Stimulated activated CD4-positive, alpha-beta T cell treated with anti-CD3 and anti-CD28 coated beads, TNF-alpha, amount 100 ng/mL, for 1 hour (primary cell): ENCODE measurements around the gene DUSP5.
"Not testable (repeated sequence)": the region's sequence is repeated elsewhere in the genome, so short reads cannot be mapped to it uniquely, and the experiment has no call there.

ENCODE experiments used
- DNase-seq, 3 donors: peaks; one replicate each; pipeline ENCODE4 v3.0.0-alpha.2; 2020; ENCODE audit warnings: low read depth in 3 of 3, low spot score in 1 of 3

DUSP5 gene

GRCh38 chr10:110512461-110513187, 14.9 kb downstream of the DUSP5 start:
- DNase-seq = no peak

GRCh38 chr10:110513949-110514348, 16.2 kb downstream of the DUSP5 start:
- no peak for DNase-seq

GRCh38 chr10:110514848-110515247, 17.1 kb downstream of the DUSP5 start:
- no peak for DNase-seq

GRCh38 chr10:110516815-110517492, 19.2 kb downstream of the DUSP5 start:
- no peak for DNase-seq

- DNase-seq = no peak
Measured at GRCh38 chr10:110522365-110522988, 24.8 kb downstream of the DUSP5 start.

GRCh38 chr10:110523736-110524135, 26.0 kb downstream of the DUSP5 start:
- no peak for DNase-seq

GRCh38 chr10:110524179-110524858, 26.6 kb downstream of the DUSP5 start:
- DNase-seq = no peak

- no peak for DNase-seq
Measured at GRCh38 chr10:110524859-110525232, 27.1 kb downstream of the DUSP5 start.

GRCh38 chr10:110525349-110526260, 27.9 kb downstream of the DUSP5 start:
- DNase-seq = no peak

GRCh38 chr10:110527731-110528171, 30.0 kb downstream of the DUSP5 start:
- DNase-seq = no peak

- DNase-seq = no peak
Measured at GRCh38 chr10:110528224-110528996, 30.7 kb downstream of the DUSP5 start.

- DNase-seq = not testable (repeated sequence)
Measured at GRCh38 chr10:110528997-110529524, 31.4 kb downstream of the DUSP5 start.

- DNase-seq = no peak
Measured at GRCh38 chr10:110529596-110530011, 31.9 kb downstream of the DUSP5 start.

- DNase-seq = no peak
Measured at GRCh38 chr10:110530131-110530831, 32.6 kb downstream of the DUSP5 start.

- DNase-seq = no peak
Measured at GRCh38 chr10:110531687-110532086, 34.0 kb downstream of the DUSP5 start.

GRCh38 chr10:110532628-110533027, 34.9 kb downstream of the DUSP5 start:
- not testable (repeated sequence) for DNase-seq

GRCh38 chr10:110533149-110533548, 35.4 kb downstream of the DUSP5 start:
- no peak for DNase-seq

- no peak for DNase-seq
Measured at GRCh38 chr10:110534571-110534970, 36.9 kb downstream of the DUSP5 start.
